GM12878 (cell line): ENCODE results near the gene RAET1E. TPM values are rescaled to one million over a fixed set of nuclear protein-coding genes. Genes with fewer than 3 reads are reported as not detected.
"Not testable (repeated sequence)": the region's sequence is repeated elsewhere in the genome, so short reads cannot be mapped to it uniquely, and the experiment has no call there.

Experiments used
- ATAC-seq: fragments of 200-7000 bp; cut with Tn5 transposase; 3 replicates; pipeline ENCODE4 v1.9.1; 2020; ENCODE audit warnings: mild to moderate bottlenecking, moderate library complexity
- BruUV-seq: library from RNA; stranded (reverse); fragments of 400-500 nt; replicated peaks from 2 replicates; lab custom pipeline; 2021; lab: Mats Ljungman, UMichigan
- CTCF ChIA-PET: fragments of 300-600 bp; sonication (Branson Sonifier 250); formaldehyde crosslinking; extraction: SDS; loops from one replicate; lab custom pipeline; 2021; ENCODE audit warnings: inconsistent platforms; lab: Yijun Ruan, JAX
- POLR2A ChIA-PET: fragments of 350-600 bp; formaldehyde crosslinking; extraction: SDS; loops from one replicate; lab custom pipeline; 2021; ENCODE audit warnings: inconsistent platforms; lab: Charles Lee
- RAD21 ChIA-PET: fragments of 300-600 bp; sonication (Branson Sonifier 250); formaldehyde crosslinking; loops from one replicate; lab custom pipeline; 2023; ENCODE audit warnings: antibody characterized with exemption; ENCODE audit not compliant: unreplicated experiment; lab: Charles Lee
- SMC1A ChIA-PET: fragments of 300-600 bp; sonication (Branson Sonifier 250); formaldehyde crosslinking; loops from one replicate; lab custom pipeline; 2023; ENCODE audit not compliant: unreplicated experiment, uncharacterized antibody; lab: Charles Lee
- DNase-seq: peaks from one replicate; pipeline ENCODE4 v3.0.0-alpha.2; 2011; ENCODE audit warnings: low read depth, low spot score
- FAIRE-seq: peaks from 3 replicates; lab custom pipeline; 2011; peaks lifted over from hg19 to GRCh38; lab: Jason Lieb, UNC
- H2AFZ ChIP-seq: 2 replicates; pipeline ENCODE4 v1.6.0; 2011; ENCODE audit warnings: low read depth, low read length, control low read depth; ENCODE audit not compliant: control insufficient read depth
- H3K27ac ChIP-seq: 2 replicates; pipeline ENCODE4 v1.5.1; 2011; ENCODE audit warnings: control low read depth; ENCODE audit not compliant: control insufficient read depth, insufficient read depth
- H3K27me3 ChIP-seq, 2 experiments: replicated peaks in 1 of 2; 2 replicates each; pipeline versions ENCODE4 v1.6.0 to v1.6.1; 2011; ENCODE audit warnings: low read length in 1 of 2; ENCODE audit not compliant: control insufficient read depth in 2 of 2, insufficient read depth in 2 of 2
- H3K36me3 ChIP-seq, 2 experiments: 2 replicates each; pipeline ENCODE4 v1.5.1; 2011; ENCODE audit warnings: low read length in 1 of 2; ENCODE audit not compliant: control insufficient read depth in 2 of 2, insufficient read depth in 2 of 2
- H3K4me1 ChIP-seq: 2 replicates; pipeline ENCODE4 v1.6.1; 2011; ENCODE audit warnings: mild to moderate bottlenecking, low read length, moderate library complexity, mixed read lengths; ENCODE audit not compliant: control insufficient read depth, insufficient read depth
- H3K4me2 ChIP-seq: 2 replicates; pipeline ENCODE4 v1.6.0; 2011; ENCODE audit warnings: control low read depth; ENCODE audit not compliant: control insufficient read depth, insufficient read depth
- H3K4me3 ChIP-seq: fragments of 200-600 bp; sonication (generic); 2 replicates; pipeline ENCODE4 v1.5.1; 2016
- H3K79me2 ChIP-seq: 2 replicates; pipeline ENCODE4 v1.6.0; 2011; ENCODE audit warnings: low read length; ENCODE audit not compliant: control insufficient read depth, insufficient read depth
- H3K9ac ChIP-seq: 2 replicates; pipeline ENCODE4 v1.8.0; 2011; ENCODE audit warnings: low read length, control low read depth, mixed read lengths; ENCODE audit not compliant: control insufficient read depth, insufficient read depth
- H3K9me3 ChIP-seq: replicated peaks from 3 replicates; pipeline ENCODE4 v1.5.1; 2011; ENCODE audit warnings: mild to moderate bottlenecking, low read length; ENCODE audit not compliant: control insufficient read depth, insufficient read depth
- H4K20me1 ChIP-seq: 2 replicates; pipeline ENCODE4 v1.6.0; 2011; ENCODE audit not compliant: control insufficient read depth, insufficient read depth
- DPF2 ChIP-seq: fragments of 450-650 bp; IDR thresholded peaks from 2 replicates; pipeline ENCODE4 v1.6.1; 2017; ENCODE audit warnings: mild to moderate bottlenecking
- ETV6 ChIP-seq, 2 experiments: fragments of 450-650 bp in 1 of 2; IDR thresholded peaks in 1 of 2; conservative IDR thresholded peaks in 1 of 2; 2 replicates each; pipeline ENCODE4 v1.6.1; 2014; ENCODE audit warnings: antibody characterized with exemption in 1 of 2, borderline replicate concordance in 1 of 2, low read depth in 1 of 2, mild to moderate bottlenecking in 1 of 2, moderate library complexity in 1 of 2
- HDAC6 ChIP-seq: fragments of 200-600 bp; sonication (generic); IDR thresholded peaks from one replicate; pipeline ENCODE4 v1.8.0; 2017; ENCODE audit warnings: antibody characterized with exemption; ENCODE audit not compliant: unreplicated experiment
- MTA2 ChIP-seq: fragments of 450-650 bp; IDR thresholded peaks from 2 replicates; pipeline ENCODE4 v1.6.1; 2016; ENCODE audit warnings: low read depth, mild to moderate bottlenecking, moderate library complexity
- SRF ChIP-seq, 2 experiments: IDR thresholded peaks; 2 replicates each; pipeline ENCODE4 v1.6.1; 2011; ENCODE audit warnings: low read depth in 2 of 2, low read length in 2 of 2, mild to moderate bottlenecking in 1 of 2, moderate library complexity in 1 of 2
- SUZ12 ChIP-seq: fragments of 200-600 bp; sonication (generic); IDR thresholded peaks from one replicate; pipeline ENCODE4 v1.6.1; 2018; ENCODE audit warnings: antibody characterized with exemption, mild to moderate bottlenecking; ENCODE audit not compliant: unreplicated experiment
- WGBS: methylation state at CpG from one replicate; pipeline ENCODE4 v1.1.6; 2016; ENCODE audit warnings: low lambda C conversion rate; ENCODE audit not compliant: insufficient replicate concordance, insufficient coverage; ENCODE audit errors: missing lambda C conversion rate; 5-methylcytosine and 5-hydroxymethylcytosine counted together
- in situ Hi-C: fragments of 300-500 bp; cut with MboI; formaldehyde crosslinking; loops from 9 replicates; pipeline ENCODE4 v1.14.3; 2018; ENCODE audit warnings: mixed read lengths
- intact Hi-C: fragments of 100-400 bp; cut with micrococcal nuclease; formaldehyde crosslinking; loops from one replicate; pipeline ENCODE4 v1.14.2; 2022; ENCODE audit not compliant: unreplicated experiment
- polyA plus RNA-seq, 11 experiments: library from polyadenylated mRNA; depleted of rRNA in 4 of 11; unstranded in 6 of 11; stranded (reverse) in 5 of 11; fragments of >200 nt; fragmentation: Nextera tagmentation in 4 of 11; fragmentation: Illumina TruSeq in 1 of 11; extraction: Ambion mirVana in 4 of 11; extraction: Trizol in 1 of 11; gene quantifications; 1 replicate in 1 of 11; 2 replicates in 10 of 11; pipeline versions ENCODE4 v1.2.1 to v1.2.3, GENCODE V29; 2011 to 2016; ENCODE audit warnings: inconsistent platforms in 2 of 11, missing spikeins in 2 of 11, low read depth in 1 of 11
- total RNA-seq, 4 experiments: library from RNA; depleted of rRNA in 3 of 4; stranded (reverse); fragments of >200 nt in 3 of 4; fragmentation: Illumina TruSeq in 1 of 4; extraction: Trizol in 1 of 4; gene quantifications; 2 replicates each; pipeline versions ENCODE4 v1.2.1 to v1.2.3, GENCODE V29; 2013 to 2021

Gene RAET1E
- total and polyA plus RNA-seq, 10 of the 15 experiments (the other 5 are each of a cell fraction or from before 2014, with no cell fraction given) = not detected

DNA sequence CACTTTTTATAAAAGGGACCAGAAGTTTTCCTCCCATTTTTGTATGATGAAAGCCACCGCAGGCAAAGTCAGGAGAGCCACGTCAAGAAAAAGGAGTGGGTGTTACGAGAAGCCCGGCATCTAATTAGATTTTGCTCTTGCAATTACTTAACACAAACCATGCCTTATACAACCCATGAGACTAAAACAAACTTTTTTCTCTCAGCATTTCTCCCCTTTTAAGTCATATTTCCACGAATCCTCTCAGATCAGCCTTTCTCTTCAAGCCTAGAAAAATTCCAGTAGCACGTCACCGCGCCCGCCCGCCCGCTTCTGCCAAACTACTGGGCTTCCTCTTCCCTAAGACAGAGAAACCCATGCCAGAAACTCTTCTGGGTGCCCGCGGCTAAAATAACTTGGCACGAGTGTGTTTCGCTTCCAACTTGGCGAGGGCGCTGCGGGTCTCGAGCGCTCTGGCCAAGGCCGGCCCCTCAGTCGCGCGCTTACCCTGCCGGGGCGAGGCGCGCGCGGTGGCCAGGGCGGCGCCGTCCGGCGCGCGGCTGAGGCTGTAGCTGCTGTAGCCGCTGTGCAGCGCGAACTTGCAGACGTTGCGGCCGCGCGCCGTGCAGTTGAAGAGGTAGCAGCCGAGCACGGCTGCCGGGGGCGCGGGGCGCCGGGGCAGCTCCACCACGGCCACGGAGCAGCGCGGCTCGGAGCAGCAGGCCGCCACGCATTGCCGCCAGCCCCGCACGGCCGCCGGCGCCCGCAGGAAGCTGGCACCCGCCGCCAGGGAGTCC is 34.8 kb downstream of the RAET1E start:
- no TSS peak for BruUV-seq
- no peaks in the 10 kb centered on the region for H3K79me2 ChIP-seq
- H3K4me3 ChIP-seq = peak overlapping the region; percentile 51
- RAD21 ChIA-PET = interaction anchor here (0.6 kb wide), 1 partner anchor 32 kb away, joined by 3 read pairs; no protein-coding TSS in a partner anchor
- SMC1A ChIA-PET = no interaction called here
- POLR2A ChIA-PET = no interaction called here
- intact Hi-C loops = loop anchor here (10.0 kb wide), 1 partner anchor 138 kb away; no protein-coding TSS in a partner anchor
- H3K36me3 ChIP-seq = no peaks in the 10 kb centered on the region
- H3K27ac ChIP-seq = no peak overlapping the region
- H3K9me3 ChIP-seq = no peaks in the 10 kb centered on the region; the same call in 2 of the 3 replicates
- ATAC-seq (peak; percentile 26), DNase-seq (no peak), FAIRE-seq (no peak)
- H3K27me3 ChIP-seq = peaks cover 5 to 12% of the 10 kb centered on the region in 2 experiments
- peak overlapping the region; percentile 61 for H2AFZ ChIP-seq
- no peaks in the 10 kb centered on the region; the same call in 1 of the 2 replicates for H3K4me1 ChIP-seq
- TF ChIP-seq SRF (IDR thresholded peaks at IDR 0.05; ENCODE audit: low read depth in 2 of 2, low read length in 2 of 2) (no peak), HDAC6 (peak; percentile 85), ETV6 (conservative IDR thresholded peaks at IDR 0.05 in 1 of 2, IDR thresholded peaks at IDR 0.05 in 1 of 2; ENCODE audit: borderline replicate concordance in 1 of 2, low read depth in 1 of 2) (no peak), DPF2 (peak; percentile 7; the same call in 1 of the 2 replicates), MTA2 (no peak), SUZ12 (peak; percentile 20)
- in situ Hi-C loops = no loop called here
- peak overlapping the region; percentile 90 for H3K4me2 ChIP-seq
- no peak overlapping the region for H3K9ac ChIP-seq
- under 1% methylated on average over 69 of the region's 69 CpGs for WGBS
- CTCF ChIA-PET = no interaction called here
- H4K20me1 ChIP-seq = no peaks in the 10 kb centered on the region

DNA sequence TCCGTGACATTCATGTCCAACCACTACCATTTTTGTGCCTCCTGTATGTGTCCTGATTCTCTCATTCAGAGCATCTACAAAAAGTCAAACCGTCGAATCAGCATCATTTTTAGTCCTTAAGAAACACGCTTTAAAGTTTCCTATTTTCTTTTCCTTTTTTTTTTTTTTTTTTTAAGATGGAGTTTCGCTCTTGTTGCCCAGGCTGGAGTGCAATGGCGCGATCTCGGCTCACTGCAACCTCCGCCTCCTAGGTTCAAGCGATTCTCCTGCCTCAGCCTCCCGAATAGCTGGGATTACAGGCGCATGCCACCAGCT is 35.5 kb downstream of the RAET1E start:
- H3K79me2 ChIP-seq, SMC1A ChIA-PET, in situ Hi-C loops, ATAC-seq, H3K9me3 ChIP-seq, H4K20me1 ChIP-seq, BruUV-seq, H3K9ac ChIP-seq, H3K27ac ChIP-seq, H3K4me1 ChIP-seq, H3K36me3 ChIP-seq, POLR2A ChIA-PET, FAIRE-seq, H3K4me2 ChIP-seq, H3K4me3 ChIP-seq, DNase-seq, H2AFZ ChIP-seq: not testable (repeated sequence)
- intact Hi-C loops = loop anchor here (10.0 kb wide), 1 partner anchor 138 kb away; no protein-coding TSS in a partner anchor
- ChIA-PET CTCF (interaction anchor here (0.6 kb wide), 1 partner anchor 89 kb away, joined by 4 read pairs; no protein-coding TSS in a partner anchor), RAD21 (interaction anchor here (0.6 kb wide), 1 partner anchor 31 kb away, joined by 3 read pairs; no protein-coding TSS in a partner anchor)
- peaks cover 5 to 12% of the 10 kb centered on the region in 2 experiments for H3K27me3 ChIP-seq
- 96% methylated on average over 7 of the region's 12 CpGs for WGBS
